Fibroblast of gingiva (primary cell): ENCODE data around the gene SUCNR1.
A peak's percentile ranks its signal among the peaks of the same experiment; 100 is the strongest.
"Not testable (repeated sequence)": the region's sequence is repeated elsewhere in the genome, so short reads cannot be mapped to it uniquely, and the experiment has no call there.

Experiments used
- DNase-seq: peaks from one replicate; pipeline ENCODE4 v3.0.0-alpha.2; 2011; ENCODE audit warnings: low read depth

SUCNR1 gene

GRCh38 chr3:151900884-151901643 is 27.6 kb downstream of the SUCNR1 start:
- no peak for DNase-seq

GRCh38 chr3:151901644-151902285 is 28.3 kb downstream of the SUCNR1 start:
- DNase-seq: no peak

GRCh38 chr3:151903501-151903991 is 30.1 kb downstream of the SUCNR1 start:
- peak; percentile 32 for DNase-seq

- DNase-seq: no peak
Measured at GRCh38 chr3:151905647-151906046, 32.2 kb downstream of the SUCNR1 start.

GRCh38 chr3:151906751-151907150 is 33.3 kb downstream of the SUCNR1 start:
- no peak for DNase-seq

GRCh38 chr3:151908399-151908798 is 35.0 kb downstream of the SUCNR1 start:
- no peak for DNase-seq

GRCh38 chr3:151909681-151910405 is 36.4 kb downstream of the SUCNR1 start:
- DNase-seq: no peak

GRCh38 chr3:151911462-151911861 is 38.0 kb downstream of the SUCNR1 start:
- DNase-seq: no peak

GRCh38 chr3:151912028-151912427 is 38.6 kb downstream of the SUCNR1 start:
- DNase-seq: no peak

- DNase-seq: no peak
Measured at GRCh38 chr3:151916781-151917180, 43.3 kb downstream of the SUCNR1 start.

- peak; percentile 59 for DNase-seq
Measured at GRCh38 chr3:151918253-151919029, 45.0 kb downstream of the SUCNR1 start.

- no peak for DNase-seq
Measured at GRCh38 chr3:151919030-151919328, 45.5 kb downstream of the SUCNR1 start.

GRCh38 chr3:151919446-151919845 is 46.0 kb downstream of the SUCNR1 start:
- DNase-seq: no peak

GRCh38 chr3:151923901-151924300 is 50.5 kb downstream of the SUCNR1 start:
- DNase-seq: peak; percentile 53

- no peak for DNase-seq
Measured at GRCh38 chr3:151924753-151925152, 51.3 kb downstream of the SUCNR1 start.

GRCh38 chr3:151925419-151925818 is 52.0 kb downstream of the SUCNR1 start:
- no peak for DNase-seq

- DNase-seq: peak; percentile 66
Measured at GRCh38 chr3:151925876-151926275, 52.4 kb downstream of the SUCNR1 start.

GRCh38 chr3:151926956-151927355 is 53.5 kb downstream of the SUCNR1 start:
- DNase-seq: peak; percentile 79

- not testable (repeated sequence) for DNase-seq
Measured at GRCh38 chr3:151927915-151928525, 54.6 kb downstream of the SUCNR1 start.

GRCh38 chr3:151931171-151931570 is 57.7 kb downstream of the SUCNR1 start:
- DNase-seq: peak; percentile 6

GRCh38 chr3:151933234-151933853 is 59.9 kb downstream of the SUCNR1 start:
- DNase-seq: peak; percentile 84
